DND-41 (cell line): ENCODE measurements around the gene PTPN12.

Source experiments
- EZH2 ChIP-seq: IDR thresholded peaks from 3 replicates; pipeline ENCODE4 v1.6.1; 2012; ENCODE audit warnings: borderline replicate concordance, low read depth, mild to moderate bottlenecking, moderate library complexity, low read length, inconsistent platforms; ENCODE audit not compliant: severe bottlenecking
- TF ChIP-seq, protein P1 (sequence below): IDR thresholded peaks from 2 replicates; pipeline ENCODE4 v1.5.1; 2012; ENCODE audit warnings: borderline replicate concordance, low read length, moderate library complexity, mild to moderate bottlenecking; ENCODE audit not compliant: poor library complexity, severe bottlenecking; ENCODE audit errors: extremely low read depth

GRCh38 chr7:77667459-77668086 is 130.5 kb downstream of the PTPN12 start:
- TF ChIP-seq, protein P1, sequence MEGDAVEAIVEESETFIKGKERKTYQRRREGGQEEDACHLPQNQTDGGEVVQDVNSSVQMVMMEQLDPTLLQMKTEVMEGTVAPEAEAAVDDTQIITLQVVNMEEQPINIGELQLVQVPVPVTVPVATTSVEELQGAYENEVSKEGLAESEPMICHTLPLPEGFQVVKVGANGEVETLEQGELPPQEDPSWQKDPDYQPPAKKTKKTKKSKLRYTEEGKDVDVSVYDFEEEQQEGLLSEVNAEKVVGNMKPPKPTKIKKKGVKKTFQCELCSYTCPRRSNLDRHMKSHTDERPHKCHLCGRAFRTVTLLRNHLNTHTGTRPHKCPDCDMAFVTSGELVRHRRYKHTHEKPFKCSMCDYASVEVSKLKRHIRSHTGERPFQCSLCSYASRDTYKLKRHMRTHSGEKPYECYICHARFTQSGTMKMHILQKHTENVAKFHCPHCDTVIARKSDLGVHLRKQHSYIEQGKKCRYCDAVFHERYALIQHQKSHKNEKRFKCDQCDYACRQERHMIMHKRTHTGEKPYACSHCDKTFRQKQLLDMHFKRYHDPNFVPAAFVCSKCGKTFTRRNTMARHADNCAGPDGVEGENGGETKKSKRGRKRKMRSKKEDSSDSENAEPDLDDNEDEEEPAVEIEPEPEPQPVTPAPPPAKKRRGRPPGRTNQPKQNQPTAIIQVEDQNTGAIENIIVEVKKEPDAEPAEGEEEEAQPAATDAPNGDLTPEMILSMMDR = no peak
- no peak for TF ChIP-seq EZH2
